ENCODE measurements around the gene SOX18. TPM values are rescaled to one million over a fixed set of nuclear protein-coding genes. Genes with fewer than 3 reads are reported as not detected.

SOX18 gene
- total RNA-seq, 1 donor from 2014 or later: 0.05 TPM

GRCh38 chr20:64068386-64069208 lies 19.2 kb upstream of the SOX18 start:
- DNase-seq (ENCODE audit: low read depth): no peak

DNA sequence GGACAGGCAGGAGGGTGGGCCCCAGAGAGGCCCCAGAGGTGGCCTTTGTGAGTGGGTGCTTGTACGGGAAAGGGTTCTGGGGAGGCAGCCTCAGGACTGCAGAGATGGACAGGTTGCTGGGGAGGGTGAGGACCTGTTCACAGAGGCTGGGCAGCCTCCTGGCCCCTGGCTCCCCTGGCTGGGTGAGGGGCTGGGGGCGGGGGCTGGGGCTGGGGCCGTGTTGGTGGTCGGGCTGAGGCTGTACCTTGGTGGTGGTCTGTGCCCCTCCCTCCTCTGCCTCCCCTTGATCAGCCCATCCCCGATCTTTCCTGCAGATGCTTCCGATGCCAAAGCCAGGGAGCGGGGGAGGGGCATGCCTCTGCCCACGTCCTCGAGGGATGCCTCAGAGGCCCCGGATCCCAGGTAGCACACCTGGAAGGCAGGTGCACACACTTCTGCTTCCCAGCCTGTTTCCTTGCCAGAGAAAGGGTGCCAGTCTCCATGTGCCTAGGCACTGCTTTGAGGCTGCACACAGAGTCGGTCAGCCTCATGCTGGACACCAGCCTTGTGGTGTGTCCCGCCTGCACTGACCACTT lies 18.4 kb upstream of the SOX18 start:
- DNase-seq (ENCODE audit: low read depth): no peak

DNA sequence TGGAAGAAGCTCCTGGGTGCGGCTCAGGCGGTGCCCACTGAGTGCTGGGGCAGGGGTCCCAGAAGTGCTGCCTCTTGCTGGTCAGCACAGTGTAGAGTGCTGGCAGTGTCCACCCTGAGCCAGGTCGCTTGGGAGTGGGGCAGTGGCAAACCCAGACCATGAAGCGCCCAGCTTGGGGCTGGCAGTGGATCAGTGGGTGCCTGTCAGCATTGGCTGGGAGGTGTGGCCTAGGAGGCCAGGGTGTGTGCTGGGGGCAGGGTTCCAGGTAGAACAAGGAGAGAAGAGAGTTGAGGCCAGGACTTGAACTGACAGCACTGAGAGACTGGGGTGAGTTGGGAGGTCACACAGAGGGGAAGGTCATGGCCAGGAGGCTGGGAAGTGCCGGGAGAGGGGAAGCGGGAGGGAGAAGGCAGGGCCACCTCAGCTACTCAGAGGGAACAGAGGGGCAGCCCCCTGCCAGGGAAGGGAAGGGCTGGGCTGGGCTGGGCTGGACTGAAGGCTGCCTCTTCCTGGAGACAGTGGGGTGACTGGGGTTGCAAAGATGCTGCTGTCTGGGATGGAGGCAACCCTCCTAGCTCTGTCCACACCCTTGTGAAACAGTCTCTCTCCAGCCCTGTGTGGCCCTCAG lies 17.7 kb upstream of the SOX18 start:
- no peak for DNase-seq (ENCODE audit: low read depth)

- peak; percentile 93 for DNase-seq (ENCODE audit: low read depth)
Observed at GRCh38 chr20:64065974-64066343, 16.5 kb upstream of the SOX18 start.

- DNase-seq (ENCODE audit: low read depth): no peak
Observed at GRCh38 chr20:64065062-64065973, 15.9 kb upstream of the SOX18 start.

DNA sequence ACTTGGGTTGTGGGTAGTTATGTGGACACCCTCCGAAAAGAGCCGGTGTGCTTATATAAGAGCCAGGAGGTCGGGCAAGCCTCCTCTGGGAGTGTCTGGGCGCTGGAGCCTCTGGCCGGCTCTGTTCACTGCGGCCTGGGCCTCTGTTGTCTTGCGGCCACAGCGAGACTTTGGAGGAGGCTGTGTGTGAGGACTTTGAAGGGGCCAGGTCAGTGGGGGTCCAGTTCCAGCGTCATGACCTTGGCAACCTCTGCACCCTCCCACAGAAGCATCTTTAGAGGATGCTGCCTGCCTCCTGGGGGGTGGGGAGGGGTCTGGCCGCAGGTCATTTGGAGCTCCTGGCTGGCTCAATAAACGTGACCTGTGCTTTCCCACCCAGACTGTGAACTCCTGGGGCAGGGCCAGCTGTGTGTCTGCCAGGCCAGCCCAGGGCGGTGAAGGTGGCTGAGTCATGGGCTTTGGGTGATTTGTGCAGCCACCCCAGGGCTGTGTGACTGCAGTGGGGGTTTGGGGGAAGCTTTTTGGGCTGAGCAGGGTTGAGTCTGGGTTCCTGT lies 14.8 kb upstream of the SOX18 start:
- peak; percentile 44 for DNase-seq (ENCODE audit: low read depth)

DNA sequence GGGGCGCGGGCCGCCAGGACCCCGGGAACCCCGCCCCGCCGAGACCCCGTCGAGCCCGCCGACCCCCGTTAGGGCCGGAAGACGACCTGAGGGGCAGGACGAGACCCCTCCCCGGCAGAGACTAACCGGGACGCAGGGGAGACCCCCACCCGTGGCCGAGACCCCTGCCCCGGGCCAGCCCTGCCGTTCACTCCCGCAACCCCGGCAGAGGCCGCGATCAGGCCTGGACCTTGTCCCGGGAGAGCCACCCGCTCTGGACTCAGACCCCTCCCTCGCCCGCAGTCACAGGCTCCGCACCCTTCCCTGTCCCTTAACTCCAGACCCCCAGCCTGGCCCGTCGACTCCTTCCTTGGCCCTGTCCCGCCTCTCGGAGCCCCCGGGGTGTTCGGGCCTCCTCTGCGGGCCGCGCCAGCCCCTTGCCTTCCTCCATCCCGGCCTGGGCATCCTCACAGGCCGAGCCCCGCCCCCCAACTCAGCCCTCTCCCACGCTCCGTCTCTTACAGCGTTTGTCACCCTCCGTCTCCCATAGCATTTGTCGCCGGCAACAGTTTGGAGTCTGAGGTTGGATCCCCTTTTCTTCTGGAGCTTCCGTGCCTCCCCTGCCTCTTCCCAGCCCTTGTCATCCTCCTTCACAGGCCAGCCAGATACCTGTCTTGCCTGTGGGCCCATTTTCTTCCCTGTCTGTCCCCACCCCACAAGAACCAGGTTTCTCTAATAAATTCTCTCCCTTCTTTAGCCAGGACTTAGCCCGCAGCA lies 14.1 kb upstream of the SOX18 start:
- no peak for DNase-seq (ENCODE audit: low read depth)

- DNase-seq (ENCODE audit: low read depth): peak; percentile 81
Observed at GRCh38 chr20:64062596-64063388, 13.4 kb upstream of the SOX18 start, which contains the start of gene TCEA2. TCEA2 (plus strand) TSS chr20:64063198; CDS start chr20:64063313, 115 bp downstream.

DNA sequence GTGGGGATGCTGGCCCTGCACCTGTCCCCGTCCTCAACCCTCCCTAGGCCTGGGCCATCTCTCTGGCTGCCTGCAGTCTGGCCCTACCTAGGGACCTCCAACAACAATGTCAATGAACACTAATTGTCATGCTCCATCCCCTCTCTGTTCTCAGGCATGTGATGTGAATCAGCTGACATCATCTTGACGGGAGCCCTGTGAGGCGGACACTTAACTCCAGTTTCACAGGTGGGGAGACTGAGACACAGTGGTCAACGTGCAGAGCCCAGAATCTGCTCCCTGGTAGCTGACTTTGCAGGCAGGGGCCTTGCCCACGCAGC lies 12.8 kb upstream of the SOX18 start:
- no peak for DNase-seq (ENCODE audit: low read depth)

GRCh38 chr20:64058536-64058935 lies 9.1 kb upstream of the SOX18 start:
- DNase-seq (ENCODE audit: low read depth): no peak

GRCh38 chr20:64057628-64058498 lies 8.4 kb upstream of the SOX18 start:
- peak; percentile 25 for DNase-seq (ENCODE audit: low read depth)

- DNase-seq (ENCODE audit: low read depth): no peak
Observed at GRCh38 chr20:64056889-64057627, 7.6 kb upstream of the SOX18 start.

DNA sequence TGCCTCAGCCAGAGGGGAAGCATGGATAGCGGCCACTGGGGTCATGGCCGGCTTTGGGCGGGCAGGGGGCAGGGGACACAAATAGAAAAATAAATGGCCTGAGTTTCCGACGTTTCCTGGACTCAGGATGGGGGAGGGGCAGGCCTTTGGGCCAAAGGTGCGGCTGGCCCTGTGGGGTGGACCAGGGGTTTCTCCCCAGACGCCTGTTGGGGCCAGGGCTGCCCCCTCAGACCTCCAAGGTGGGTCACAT lies 7.1 kb upstream of the SOX18 start:
- DNase-seq (ENCODE audit: low read depth): no peak

DNA sequence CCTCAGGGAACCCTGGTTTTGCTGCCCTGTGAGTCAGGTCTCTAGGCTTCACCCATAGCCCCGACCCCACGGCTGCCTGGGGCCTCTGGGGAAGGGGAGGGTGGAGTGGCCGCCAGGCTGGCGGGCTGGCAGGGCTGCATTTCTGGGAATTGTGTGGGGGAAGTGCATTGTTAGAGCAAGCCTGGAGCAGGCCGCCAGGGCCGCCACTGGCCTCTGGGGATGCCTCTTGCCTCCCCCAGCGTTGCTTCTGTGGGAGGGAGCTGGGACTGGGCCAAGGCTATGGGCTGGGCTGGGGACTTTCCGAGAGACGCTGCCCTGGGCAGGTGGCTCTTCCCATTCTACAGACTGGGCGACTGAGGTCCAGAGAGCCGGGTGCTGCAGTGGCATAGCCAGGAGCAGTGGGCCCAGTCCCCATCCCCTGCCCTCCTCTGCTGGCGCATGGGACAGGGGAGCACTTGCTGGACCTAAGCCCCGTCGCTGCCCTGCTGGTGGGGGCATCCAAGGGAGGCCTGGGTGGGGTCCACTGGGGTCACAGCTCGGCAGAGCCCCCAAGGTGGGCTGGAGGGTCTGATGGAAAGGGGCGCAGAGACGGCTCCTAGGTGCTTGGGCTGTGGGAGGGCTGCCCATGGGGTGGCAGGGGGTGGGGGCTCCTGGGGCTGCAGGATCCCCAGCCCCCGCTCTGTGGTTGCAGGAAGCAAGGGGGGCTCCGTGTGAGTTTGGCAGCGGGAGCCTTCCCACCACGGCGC lies 6.6 kb upstream of the SOX18 start:
- DNase-seq (ENCODE audit: low read depth): peak; percentile 51

DNA sequence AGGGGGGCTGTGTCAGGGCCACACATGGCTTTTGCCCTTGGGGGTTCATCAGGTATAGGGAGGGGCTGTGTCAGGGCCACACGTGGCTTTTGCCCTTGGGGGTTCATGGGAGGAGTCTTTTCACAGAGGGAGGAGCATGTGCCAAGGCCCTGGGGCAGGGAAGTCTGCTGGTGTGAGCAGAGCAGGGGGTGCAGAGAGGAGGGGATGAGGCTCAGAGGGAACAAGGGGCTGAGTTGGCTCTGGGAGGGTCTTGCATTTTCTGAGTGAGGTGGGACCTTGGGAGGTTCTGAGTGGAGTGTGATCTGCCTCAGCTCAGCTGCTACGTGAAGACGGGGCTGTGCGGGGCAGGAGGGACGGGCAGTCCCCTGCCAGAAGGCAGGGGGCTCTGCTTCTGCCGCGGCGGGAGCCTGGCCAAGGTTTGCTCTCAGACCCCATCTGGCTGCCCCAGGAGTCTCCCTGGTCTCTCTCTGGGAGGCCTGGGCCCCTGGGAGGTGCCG lies 6.0 kb upstream of the SOX18 start:
- DNase-seq (ENCODE audit: low read depth): no peak

DNA sequence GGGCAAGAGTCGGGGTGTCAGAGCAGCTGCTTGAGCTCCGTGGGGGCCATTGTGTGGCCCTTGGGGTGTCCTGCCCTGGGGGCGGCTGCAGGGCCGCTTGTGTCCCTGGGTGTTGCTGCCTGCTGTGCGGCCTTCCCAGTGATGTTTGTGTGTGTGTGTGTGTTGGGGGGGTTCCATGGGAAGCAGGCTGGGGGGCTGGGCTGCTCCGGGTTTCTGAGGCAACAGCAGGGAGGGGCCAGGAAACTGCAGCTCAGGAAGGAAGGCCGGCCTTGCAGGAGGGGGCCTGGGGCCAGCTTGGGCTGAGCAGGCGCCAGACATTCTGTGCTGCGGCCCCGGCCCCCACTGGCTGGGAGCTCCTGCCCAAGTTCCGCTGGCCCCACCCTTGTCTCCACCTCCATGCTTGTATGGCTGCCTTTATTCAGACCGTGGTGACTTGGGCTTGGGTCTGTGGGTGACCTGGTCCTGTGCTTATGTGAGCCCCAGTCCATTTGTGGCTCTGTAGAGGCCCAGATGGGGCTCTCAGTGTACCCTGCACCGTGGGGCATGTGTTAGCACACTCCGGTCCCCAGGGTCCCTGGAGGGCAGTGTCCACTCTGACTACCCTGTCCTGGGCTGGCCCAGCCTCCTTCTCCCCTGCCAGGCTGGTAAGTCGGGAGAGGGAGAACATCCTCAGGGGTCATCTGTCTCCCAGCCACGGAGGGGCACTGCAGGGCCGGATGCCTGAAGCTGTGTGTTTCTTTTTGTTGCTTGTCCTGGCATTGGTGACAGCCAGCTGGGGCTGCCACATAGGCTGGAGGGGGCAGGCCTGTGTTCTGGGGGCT lies 4.6 kb upstream of the SOX18 start:
- DNase-seq (ENCODE audit: low read depth): no peak

All from renal cortical epithelial cell (primary cell).